NCI-H446 (cell line): ENCODE measurements around the gene BRICD5.

ENCODE experiments used
- DNase-seq, 2 experiments: peaks; one replicate each; lab custom pipeline; 2025; lab: John Stamatoyannopoulos, UW

Gene BRICD5

DNA sequence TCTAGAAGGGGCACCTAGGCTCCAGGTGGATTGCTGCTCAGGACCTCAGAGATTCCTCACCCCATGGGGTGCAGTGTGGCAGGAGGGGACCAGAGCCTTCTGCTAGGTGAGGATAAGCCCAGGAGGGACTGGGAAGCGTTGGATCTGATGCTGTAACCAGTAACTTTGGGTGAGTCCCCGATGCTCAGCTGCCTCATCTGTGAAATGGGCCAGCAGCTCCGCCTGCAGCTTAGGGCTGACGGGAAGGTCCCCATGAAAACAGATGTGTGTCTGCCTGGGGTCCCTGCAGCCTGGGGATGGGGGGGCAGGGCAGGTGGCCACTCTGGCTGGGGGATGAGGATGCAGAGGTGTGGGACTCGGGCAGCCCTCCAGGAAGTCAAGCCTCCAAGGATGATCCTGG, 11.6 kb downstream of the BRICD5 start:
- no peak for DNase-seq

GRCh38 chr16:2198283-2198682, 12.4 kb downstream of the BRICD5 start:
- DNase-seq = no peak

GRCh38 chr16:2197765-2198164, 12.9 kb downstream of the BRICD5 start:
- DNase-seq = no peak

- no peak for DNase-seq
These were observed 13.6 kb downstream of the BRICD5 start for GRCh38 chr16:2196981-2197511.

DNA sequence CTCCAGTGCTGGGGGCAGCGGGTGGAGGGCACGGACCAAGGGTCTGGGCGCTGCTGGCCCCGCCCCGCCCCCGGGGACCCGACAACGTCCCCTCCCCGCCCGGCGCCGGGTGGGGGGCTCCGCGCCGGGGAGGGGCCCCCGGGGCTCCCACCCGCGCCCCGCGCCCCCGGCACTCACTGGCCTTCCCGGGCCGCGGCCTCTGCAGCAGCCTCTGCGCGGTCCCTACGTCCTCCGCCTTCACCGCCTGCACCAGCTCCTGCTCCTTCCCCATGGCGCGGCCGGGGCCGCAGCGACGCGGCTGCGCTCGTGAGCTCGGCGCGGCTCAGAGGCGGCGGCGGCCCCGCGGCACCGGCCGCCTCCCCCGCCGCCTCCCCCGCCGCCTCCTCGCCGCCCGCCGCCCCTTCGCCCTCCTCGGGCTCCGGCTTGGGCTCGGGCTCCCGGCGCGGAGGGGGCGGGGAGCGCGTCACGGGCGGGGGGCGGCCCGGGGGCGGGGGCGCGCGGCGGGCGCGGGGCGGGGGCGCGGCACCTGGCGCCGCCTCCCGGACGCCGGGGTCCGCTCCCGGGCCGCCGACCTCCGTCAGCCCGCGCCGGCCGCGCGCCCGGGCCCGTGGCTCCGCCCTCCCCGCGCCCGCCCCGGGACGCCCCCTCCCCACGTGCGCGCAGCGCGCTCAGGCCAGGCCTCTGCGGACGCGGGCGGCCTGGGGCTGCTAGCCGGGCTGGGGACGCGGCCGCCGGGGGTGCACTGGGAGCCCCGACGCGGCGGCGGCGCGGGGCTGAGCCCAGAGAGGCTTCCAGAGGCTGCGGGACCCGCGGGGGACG, 14.3 kb downstream of the BRICD5 start, which contains the start of gene CASKIN1:
Gene CASKIN1 (minus strand): TSS at position 444 of the 819 bp plus-strand sequence. CDS start 173 bp downstream, at position 271.
- DNase-seq = no peak

GRCh38 chr16:2195322-2196161, 15.1 kb downstream of the BRICD5 start:
- no peak for DNase-seq

GRCh38 chr16:2194852-2195321, 15.8 kb downstream of the BRICD5 start:
- DNase-seq = peak in 1 of 2 experiments; percentile 27

- DNase-seq = peak in 1 of 2 experiments; percentile 42
These were observed 16.4 kb downstream of the BRICD5 start for GRCh38 chr16:2194166-2194834.

DNA sequence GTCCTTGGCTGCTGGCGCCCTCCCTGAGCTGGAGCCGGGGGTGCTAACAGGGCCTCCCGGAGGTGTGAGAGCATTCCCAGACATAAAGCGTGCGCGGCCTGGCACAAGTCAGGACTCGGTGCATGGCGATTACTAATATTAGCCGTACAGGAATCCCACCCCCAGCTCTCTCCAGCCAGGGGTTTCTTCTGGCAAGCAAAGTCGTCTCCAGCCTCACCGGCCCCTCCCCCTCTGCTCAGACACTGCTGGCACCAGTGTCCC, 19.3 kb downstream of the BRICD5 start:
- no peak for DNase-seq

DNA sequence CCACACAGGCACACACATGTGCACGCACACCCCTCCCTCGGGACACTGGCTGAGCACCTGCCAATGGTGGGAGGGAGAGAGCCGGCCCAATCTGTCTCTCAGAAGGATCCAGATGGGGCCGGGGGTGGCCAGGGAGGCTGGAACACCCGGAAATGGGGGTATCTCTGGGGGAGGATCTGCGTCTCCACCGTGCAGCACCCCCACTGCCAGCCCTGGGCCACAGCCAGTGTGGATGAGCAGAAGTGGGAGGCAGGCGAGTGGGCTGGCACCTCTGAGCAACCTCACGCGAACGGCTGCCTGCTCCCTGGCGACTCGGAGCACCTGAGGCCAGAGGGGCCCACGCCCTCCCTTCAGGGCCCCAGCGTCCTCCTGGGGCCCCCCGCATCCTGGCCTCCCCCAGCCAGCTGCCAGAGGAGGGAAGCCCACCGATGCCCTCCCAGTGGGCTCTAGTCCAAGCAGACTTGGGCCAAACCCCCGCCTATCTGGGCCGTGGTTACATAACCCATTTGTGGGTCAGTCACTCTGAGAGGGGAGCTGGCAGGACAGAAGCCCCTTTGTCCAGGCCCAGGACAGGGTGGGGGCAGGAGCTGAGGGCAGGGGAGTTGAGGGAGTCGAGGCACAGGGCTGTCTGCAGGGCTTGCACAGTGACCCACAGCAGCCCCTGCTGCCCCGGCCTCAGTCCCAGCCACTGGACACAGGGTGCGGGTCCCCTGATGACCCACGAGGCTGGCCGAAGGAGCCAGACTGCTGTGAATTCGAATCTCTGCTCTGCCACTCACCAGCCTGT, 19.8 kb downstream of the BRICD5 start:
- DNase-seq = no peak

- no peak for DNase-seq
These were observed 20.5 kb downstream of the BRICD5 start for GRCh38 chr16:2190002-2190658.

DNA sequence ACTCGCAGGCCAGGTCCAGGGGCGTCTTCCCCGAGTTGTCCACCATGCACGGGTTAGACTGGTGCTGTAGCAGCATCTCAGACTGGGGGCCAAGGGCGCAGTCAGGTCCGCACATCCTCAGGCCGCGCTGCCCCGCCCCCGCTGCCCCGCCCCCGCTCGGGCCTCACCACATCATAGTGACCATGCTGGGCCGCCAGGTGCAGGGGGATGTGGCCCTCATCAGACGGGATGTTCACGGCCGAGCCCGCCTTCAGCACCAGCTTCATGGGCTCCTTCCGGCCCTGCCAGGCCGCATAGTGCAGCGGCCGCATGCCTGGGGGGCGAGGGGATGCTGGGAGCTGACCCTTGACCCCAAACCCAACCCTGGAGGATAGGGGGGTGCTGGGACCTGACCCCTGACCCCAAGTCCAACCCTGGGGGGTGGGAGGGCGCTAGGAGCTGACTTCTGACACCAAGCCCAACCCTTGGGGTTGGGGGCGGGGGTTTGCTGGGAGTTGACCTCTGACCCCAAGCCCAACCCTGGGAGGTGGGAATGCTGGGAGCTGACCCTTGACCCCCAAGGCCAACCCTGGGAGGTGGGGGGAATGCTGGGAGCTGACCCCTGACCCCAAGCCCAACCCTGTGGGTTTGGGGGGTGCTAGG, 21.3 kb downstream of the BRICD5 start:
- DNase-seq = no peak

- DNase-seq = no peak
These were observed 22.3 kb downstream of the BRICD5 start for GRCh38 chr16:2188395-2188794.

GRCh38 chr16:2187212-2187611, 23.5 kb downstream of the BRICD5 start:
- no peak for DNase-seq

DNA sequence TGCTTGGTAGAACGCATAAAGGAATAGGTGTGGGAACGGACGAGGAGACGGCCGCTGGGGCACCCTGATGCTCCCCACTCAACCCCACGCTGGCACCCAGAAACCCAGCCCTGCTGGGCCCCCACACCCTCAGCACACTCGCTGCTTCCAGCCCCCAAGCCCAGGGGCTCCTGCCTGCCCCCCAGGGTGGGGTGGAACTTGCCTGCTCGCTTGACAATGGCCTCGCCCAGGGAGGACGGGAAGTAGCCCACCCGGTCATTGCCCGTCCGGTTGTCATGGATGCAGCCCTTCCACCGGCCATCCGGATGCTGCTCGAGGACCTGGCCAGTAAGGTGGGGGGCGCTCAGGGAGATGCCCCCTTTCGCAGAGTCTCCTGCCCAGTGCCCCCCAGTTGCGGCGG, 24.2 kb downstream of the BRICD5 start:
- no peak for DNase-seq

DNA sequence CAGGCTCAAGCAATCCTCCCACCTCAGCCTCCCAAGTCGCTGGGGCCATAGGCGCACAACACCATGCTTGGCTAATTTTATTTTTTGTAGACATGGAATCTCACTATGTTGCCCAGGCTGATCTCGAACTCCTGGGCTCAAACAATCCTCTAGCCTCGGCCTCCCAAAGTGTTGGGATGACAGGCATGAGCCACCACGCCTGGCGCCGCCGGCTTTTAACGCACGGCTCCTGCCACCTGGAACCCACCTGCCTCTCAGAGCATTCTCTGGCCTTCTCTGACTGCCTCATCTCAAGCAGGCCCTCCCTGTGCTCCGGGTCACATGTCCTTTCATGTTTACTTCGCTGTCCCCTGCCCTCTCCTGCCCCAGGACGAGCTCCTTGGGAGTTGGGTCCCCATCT, 24.6 kb downstream of the BRICD5 start:
- DNase-seq = no peak

DNA sequence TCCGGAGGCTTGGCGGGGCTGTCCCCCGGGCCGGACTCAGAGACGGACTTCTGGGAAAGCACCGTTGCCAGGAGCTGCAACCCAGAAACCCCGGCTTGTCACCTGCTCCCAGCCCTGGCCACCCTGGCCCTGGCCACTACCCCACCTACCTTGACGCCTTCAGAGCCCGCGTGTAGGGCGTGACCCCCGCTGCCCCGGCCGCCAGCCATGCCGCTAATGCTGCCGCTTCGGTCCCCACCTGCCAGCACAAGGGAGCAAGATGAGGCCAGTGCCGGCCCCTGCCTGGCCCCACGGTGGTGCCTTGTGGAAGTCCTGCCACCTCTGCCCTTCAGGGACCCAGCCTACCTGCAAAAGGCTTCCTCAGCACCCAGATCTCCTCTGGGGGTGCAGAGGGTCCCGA, 25.7 kb downstream of the BRICD5 start:
- no peak for DNase-seq

- DNase-seq = no peak
These were observed 26.3 kb downstream of the BRICD5 start for GRCh38 chr16:2184346-2184745.

- DNase-seq = no peak
These were observed 27.0 kb downstream of the BRICD5 start for GRCh38 chr16:2183671-2184070.

DNA sequence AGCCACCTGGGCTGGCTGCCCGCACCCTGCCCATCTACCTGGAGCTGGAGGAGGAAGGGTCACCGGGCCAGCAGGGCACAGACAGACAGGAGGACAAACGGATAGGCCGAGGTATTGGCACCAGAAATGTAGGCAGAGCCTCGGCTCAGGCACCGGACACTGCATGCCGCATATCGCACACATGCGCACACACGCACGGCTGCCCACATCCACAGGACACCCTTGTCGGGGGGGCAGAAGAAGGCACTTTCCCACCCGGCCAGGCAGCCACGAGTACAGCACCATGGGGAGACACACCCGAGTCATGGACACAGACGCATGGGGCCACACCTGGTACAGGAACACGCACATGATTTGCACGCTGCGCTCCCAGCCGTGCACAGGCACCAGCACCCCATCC, 28.7 kb downstream of the BRICD5 start:
- DNase-seq = no peak
